ENCODE data around the gene GCNT3.

GCNT3 gene

DNA sequence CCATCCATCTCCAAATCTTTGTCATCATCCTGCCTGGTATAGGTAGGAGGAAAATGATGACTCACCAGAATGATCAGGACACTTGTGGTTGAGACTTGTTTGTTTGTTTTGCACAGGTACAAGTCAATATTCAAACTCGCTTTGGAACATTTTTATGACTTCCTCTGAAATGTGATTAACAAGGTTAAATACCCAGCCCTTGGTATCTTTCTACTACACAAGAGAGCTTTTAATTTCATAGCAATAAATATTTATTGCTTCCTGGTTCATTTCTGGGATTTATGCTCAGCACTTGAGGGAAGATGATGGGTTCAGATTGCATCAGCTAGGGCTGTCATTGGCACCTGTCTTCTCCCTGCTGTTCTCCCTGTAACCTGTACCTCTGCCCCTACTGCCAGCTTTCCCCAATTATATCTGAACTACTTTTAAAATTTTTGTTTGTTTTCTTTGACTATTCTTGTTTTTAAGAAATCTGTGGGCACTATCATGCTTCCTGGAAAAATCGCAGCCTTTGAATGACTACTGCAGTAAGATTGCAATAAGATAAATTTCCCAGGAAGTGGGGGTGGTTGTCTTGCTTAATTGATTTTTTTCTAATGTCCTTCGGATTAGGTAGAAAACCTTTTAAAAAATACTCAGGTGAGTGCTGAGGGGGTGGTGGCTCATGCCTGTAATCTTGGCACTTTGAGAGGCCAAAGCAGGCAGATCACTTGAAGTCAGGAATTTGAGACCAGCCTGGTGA lies 24.3 kb upstream of the GCNT3 start:
- peaks cover 8% of the 10 kb centered on the region for H3K4me1 ChIP-seq (ENCODE audit: low read depth, poor library complexity, severe bottlenecking)
- H3K4me2 ChIP-seq, result no peak overlapping the region
- H4K20me1 ChIP-seq (ENCODE audit: insufficient read depth), result no peaks in the 10 kb centered on the region
- H3K36me3 ChIP-seq (ENCODE audit: insufficient read depth), result no peaks in the 10 kb centered on the region
- no peaks in the 10 kb centered on the region for H3K27me3 ChIP-seq (ENCODE audit: insufficient read depth, low read depth)
- H3K9ac ChIP-seq, result no peak overlapping the region
- H3K27ac ChIP-seq, result no peak overlapping the region
- H3K4me3 ChIP-seq (IDR thresholded peaks at IDR 0.05; ENCODE audit: insufficient read depth, low read depth, low read length), result no peak overlapping the region
- no peaks in the 10 kb centered on the region for H3K79me2 ChIP-seq (ENCODE audit: insufficient read depth, low read depth)
- TF ChIP-seq, protein P1, sequence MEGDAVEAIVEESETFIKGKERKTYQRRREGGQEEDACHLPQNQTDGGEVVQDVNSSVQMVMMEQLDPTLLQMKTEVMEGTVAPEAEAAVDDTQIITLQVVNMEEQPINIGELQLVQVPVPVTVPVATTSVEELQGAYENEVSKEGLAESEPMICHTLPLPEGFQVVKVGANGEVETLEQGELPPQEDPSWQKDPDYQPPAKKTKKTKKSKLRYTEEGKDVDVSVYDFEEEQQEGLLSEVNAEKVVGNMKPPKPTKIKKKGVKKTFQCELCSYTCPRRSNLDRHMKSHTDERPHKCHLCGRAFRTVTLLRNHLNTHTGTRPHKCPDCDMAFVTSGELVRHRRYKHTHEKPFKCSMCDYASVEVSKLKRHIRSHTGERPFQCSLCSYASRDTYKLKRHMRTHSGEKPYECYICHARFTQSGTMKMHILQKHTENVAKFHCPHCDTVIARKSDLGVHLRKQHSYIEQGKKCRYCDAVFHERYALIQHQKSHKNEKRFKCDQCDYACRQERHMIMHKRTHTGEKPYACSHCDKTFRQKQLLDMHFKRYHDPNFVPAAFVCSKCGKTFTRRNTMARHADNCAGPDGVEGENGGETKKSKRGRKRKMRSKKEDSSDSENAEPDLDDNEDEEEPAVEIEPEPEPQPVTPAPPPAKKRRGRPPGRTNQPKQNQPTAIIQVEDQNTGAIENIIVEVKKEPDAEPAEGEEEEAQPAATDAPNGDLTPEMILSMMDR (conservative IDR thresholded peaks at IDR 0.05; ENCODE audit: low read depth, low read length), result no peak
- peak overlapping the region; percentile 22; the same call in 1 of the 2 replicates for H2AFZ ChIP-seq (ENCODE audit: low read depth)

DNA sequence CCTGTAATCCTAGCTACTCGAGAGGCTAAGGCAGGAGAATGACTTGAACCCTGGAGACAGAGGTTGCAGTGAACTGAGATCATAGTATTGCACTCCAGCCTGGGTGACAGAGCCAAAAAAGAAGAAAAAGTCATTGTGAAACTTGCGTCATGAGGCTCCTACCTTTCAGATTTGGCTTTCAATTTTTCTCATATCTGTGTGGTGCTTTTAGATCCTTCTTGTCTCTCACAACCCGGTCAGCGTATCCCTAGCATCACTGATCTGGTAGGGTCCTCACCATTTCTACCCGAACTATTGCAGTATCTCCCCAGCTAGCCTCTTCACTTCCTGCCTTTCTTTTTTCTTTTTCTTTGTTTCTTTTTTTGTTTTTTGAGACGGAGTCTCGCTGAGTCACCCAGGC lies 21.6 kb upstream of the GCNT3 start:
- Histone ChIP-seq H3K4me3 (IDR thresholded peaks at IDR 0.05; ENCODE audit: insufficient read depth, low read depth, low read length) (no peak overlapping the region), H2AFZ (ENCODE audit: low read depth) (no peak overlapping the region), H3K4me1 (ENCODE audit: low read depth, poor library complexity, severe bottlenecking) (peaks cover 8% of the 10 kb centered on the region), H3K9ac (no peak overlapping the region), H3K36me3 (ENCODE audit: insufficient read depth) (no peaks in the 10 kb centered on the region), H3K4me2 (no peak overlapping the region), H4K20me1 (ENCODE audit: insufficient read depth) (no peaks in the 10 kb centered on the region), H3K79me2 (ENCODE audit: insufficient read depth, low read depth) (no peaks in the 10 kb centered on the region), H3K27ac (no peak overlapping the region), H3K27me3 (ENCODE audit: insufficient read depth, low read depth) (no peaks in the 10 kb centered on the region)
- TF ChIP-seq, protein P1 (conservative IDR thresholded peaks at IDR 0.05; ENCODE audit: low read depth, low read length), result no peak

DNA sequence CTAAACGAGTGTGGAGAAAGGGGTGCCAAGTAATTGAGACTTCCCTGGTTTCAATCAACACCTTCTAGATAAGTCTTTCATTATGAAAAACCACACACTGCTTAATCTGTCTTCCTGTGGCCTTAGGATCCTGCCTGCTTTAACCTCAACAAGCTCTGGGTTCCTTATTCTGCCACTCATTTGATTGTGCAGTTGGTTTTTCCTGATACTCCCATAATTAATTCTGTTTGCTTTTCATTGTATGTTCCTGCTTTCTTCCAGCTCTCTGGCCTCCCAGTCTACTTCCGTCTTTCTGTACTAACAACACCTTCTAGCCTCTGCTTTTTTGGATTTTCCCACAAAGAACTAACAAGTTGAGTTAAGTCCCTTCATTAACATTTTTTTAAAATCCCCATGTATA lies 20.2 kb upstream of the GCNT3 start:
- no peaks in the 10 kb centered on the region for H3K27me3 ChIP-seq (ENCODE audit: insufficient read depth, low read depth)
- H3K4me1 ChIP-seq (ENCODE audit: low read depth, poor library complexity, severe bottlenecking), result peaks cover 8% of the 10 kb centered on the region
- no peak overlapping the region for H2AFZ ChIP-seq (ENCODE audit: low read depth)
- no peak overlapping the region for H3K9ac ChIP-seq
- no peak overlapping the region for H3K4me3 ChIP-seq (IDR thresholded peaks at IDR 0.05; ENCODE audit: insufficient read depth, low read depth, low read length)
- H4K20me1 ChIP-seq (ENCODE audit: insufficient read depth), result no peaks in the 10 kb centered on the region
- TF ChIP-seq, protein P1 (conservative IDR thresholded peaks at IDR 0.05; ENCODE audit: low read depth, low read length), result no peak
- no peak overlapping the region for H3K27ac ChIP-seq
- H3K36me3 ChIP-seq (ENCODE audit: insufficient read depth), result no peaks in the 10 kb centered on the region
- no peaks in the 10 kb centered on the region for H3K79me2 ChIP-seq (ENCODE audit: insufficient read depth, low read depth)
- H3K4me2 ChIP-seq, result no peak overlapping the region

DNA sequence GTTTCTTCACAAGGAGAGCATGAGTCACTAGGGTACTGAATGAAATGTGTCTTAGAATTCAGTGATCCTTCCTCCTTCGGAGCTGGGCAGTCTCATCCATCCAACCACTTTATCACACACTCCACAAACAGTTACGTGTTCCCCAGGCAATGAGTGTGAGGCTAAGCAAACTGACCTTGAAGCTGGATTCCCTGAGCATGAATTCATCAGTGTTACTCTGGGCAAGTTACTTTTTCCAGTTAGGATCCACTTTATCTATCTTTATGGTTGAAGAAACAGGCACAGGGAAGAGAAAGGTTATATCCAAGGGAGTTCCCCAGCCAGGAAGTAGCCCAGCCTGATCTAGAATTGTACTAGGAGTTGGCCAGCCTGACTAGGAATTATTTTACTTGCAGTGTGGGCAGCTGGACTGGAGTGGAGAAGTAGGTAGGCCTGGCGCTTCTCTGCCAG lies 17.1 kb upstream of the GCNT3 start:
- no peak overlapping the region for H3K9ac ChIP-seq
- H3K27me3 ChIP-seq (ENCODE audit: insufficient read depth, low read depth), result no peaks in the 10 kb centered on the region
- H2AFZ ChIP-seq (ENCODE audit: low read depth), result no peak overlapping the region
- H3K79me2 ChIP-seq (ENCODE audit: insufficient read depth, low read depth), result no peaks in the 10 kb centered on the region
- no peak overlapping the region for H3K4me3 ChIP-seq (IDR thresholded peaks at IDR 0.05; ENCODE audit: insufficient read depth, low read depth, low read length)
- no peaks in the 10 kb centered on the region for H4K20me1 ChIP-seq (ENCODE audit: insufficient read depth)
- H3K4me2 ChIP-seq, result no peak overlapping the region
- no peaks in the 10 kb centered on the region for H3K4me1 ChIP-seq (ENCODE audit: low read depth, poor library complexity, severe bottlenecking)
- TF ChIP-seq, protein P1 (conservative IDR thresholded peaks at IDR 0.05; ENCODE audit: low read depth, low read length), result no peak
- H3K27ac ChIP-seq, result no peak overlapping the region
- H3K36me3 ChIP-seq (ENCODE audit: insufficient read depth), result no peaks in the 10 kb centered on the region
